Erythroblast (primary cell): ENCODE data around the gene RERE.

ENCODE experiments used
- GATA1 ChIP-seq: IDR thresholded peaks from 2 replicates; pipeline ENCODE4 v1.6.1; 2011; ENCODE audit warnings: low read depth, mild to moderate bottlenecking, control low read depth, low read length, moderate library complexity
- POLR2A ChIP-seq: IDR thresholded peaks from 2 replicates; pipeline ENCODE4 v1.6.1; 2011; ENCODE audit warnings: mild to moderate bottlenecking, low read length

- TF ChIP-seq POLR2A (no peak), GATA1 (no peak)
Measured at GRCh38 chr1:8381618-8382017, 435.8 kb downstream of the RERE start.
